Liver (tissue), 9 donors: ENCODE data around the gene TTC4. TPM values are rescaled to one million over a fixed set of nuclear protein-coding genes. Genes with fewer than 3 reads are reported as not detected.

Experiments
- DNase-seq: peaks from one replicate; pipeline ENCODE4 v3.0.0-alpha.2; 2017; ENCODE audit warnings: low spot score
- H3K27ac ChIP-seq, 2 donors: one replicate each; pipeline ENCODE4 v1.7.0; 2013; ENCODE audit warnings: inconsistent platforms in 2 of 2, low read length in 2 of 2, control low read depth in 1 of 2, low read depth in 1 of 2, mild to moderate bottlenecking in 1 of 2
- H3K27me3 ChIP-seq, 4 donors: one replicate each; pipeline versions ENCODE4 v1.6.1 to v1.7.0; 2013; ENCODE audit warnings: low read length in 3 of 4, inconsistent platforms in 1 of 4, mild to moderate bottlenecking in 1 of 4, moderate library complexity in 1 of 4; ENCODE audit not compliant: control insufficient read depth in 4 of 4, insufficient read depth in 4 of 4
- H3K36me3 ChIP-seq, 4 donors: one replicate each; pipeline versions ENCODE4 v1.6.1 to v1.7.0; 2013; ENCODE audit warnings: low read length in 3 of 4, mild to moderate bottlenecking in 3 of 4, low read depth in 1 of 4, moderate library complexity in 1 of 4; ENCODE audit not compliant: control insufficient read depth in 4 of 4, insufficient read depth in 3 of 4
- H3K4me1 ChIP-seq, 4 donors: one replicate each; pipeline versions ENCODE4 v1.6.1 to v1.7.0; 2013; ENCODE audit warnings: low read length in 3 of 4, mild to moderate bottlenecking in 3 of 4, moderate library complexity in 1 of 4; ENCODE audit not compliant: control insufficient read depth in 4 of 4, insufficient read depth in 4 of 4
- H3K4me3 ChIP-seq, 3 donors: one replicate each; pipeline versions ENCODE4 v1.6.1 to v1.7.0; 2013; ENCODE audit warnings: low read length in 3 of 3, control low read depth in 1 of 3, low read depth in 1 of 3, mild to moderate bottlenecking in 1 of 3
- H3K9ac ChIP-seq, 2 donors: one replicate each; pipeline ENCODE4 v1.7.0; 2013; ENCODE audit warnings: low read length in 2 of 2, mild to moderate bottlenecking in 2 of 2, moderate library complexity in 2 of 2, control low read depth in 1 of 2, low read depth in 1 of 2
- H3K9me3 ChIP-seq, 4 donors: one replicate each; pipeline versions ENCODE4 v1.6.1 to v1.7.0; 2013; ENCODE audit warnings: low read length in 3 of 4; ENCODE audit not compliant: control insufficient read depth in 4 of 4
- EGR1 ChIP-seq, 2 donors: IDR thresholded peaks; 2 replicates each; pipeline ENCODE4 v1.6.1; 2016 to 2018; ENCODE audit warnings: antibody characterized with exemption in 2 of 2, low read depth in 2 of 2
- FOXA1 ChIP-seq: IDR thresholded peaks from 2 replicates; pipeline ENCODE4 v1.6.1; 2016; ENCODE audit warnings: antibody characterized with exemption
- FOXA2 ChIP-seq: IDR thresholded peaks from 2 replicates; pipeline ENCODE4 v1.6.1; 2016; ENCODE audit warnings: antibody characterized with exemption
- GABPA ChIP-seq, 2 donors: IDR thresholded peaks in 1 of 2; conservative IDR thresholded peaks in 1 of 2; 2 replicates each; pipeline ENCODE4 v1.6.1; 2016; ENCODE audit warnings: antibody characterized with exemption in 2 of 2, mild to moderate bottlenecking in 1 of 2, moderate library complexity in 1 of 2
- HNF4A ChIP-seq, 2 donors: conservative IDR thresholded peaks; 2 replicates each; pipeline ENCODE4 v1.6.1; 2016; ENCODE audit warnings: antibody characterized with exemption in 2 of 2, mild to moderate bottlenecking in 2 of 2
- HNF4G ChIP-seq: IDR thresholded peaks from 2 replicates; pipeline ENCODE4 v1.6.1; 2016; ENCODE audit warnings: antibody characterized with exemption
- JUND ChIP-seq, 2 donors: IDR thresholded peaks; 2 replicates each; pipeline ENCODE4 v1.6.1; 2016; ENCODE audit warnings: antibody characterized with exemption in 2 of 2
- NR2F2 ChIP-seq: IDR thresholded peaks from 2 replicates; pipeline ENCODE4 v1.6.1; 2016; ENCODE audit warnings: antibody characterized with exemption
- RAD21 ChIP-seq, 2 donors: IDR thresholded peaks; 2 replicates each; pipeline ENCODE4 v1.6.1; 2016; ENCODE audit warnings: antibody characterized with exemption in 2 of 2, mild to moderate bottlenecking in 2 of 2
- RXRA ChIP-seq, 2 donors: IDR thresholded peaks; 2 replicates each; pipeline ENCODE4 v1.6.1; 2017 to 2018; ENCODE audit warnings: antibody characterized with exemption in 2 of 2, mild to moderate bottlenecking in 1 of 2
- SP1 ChIP-seq: IDR thresholded peaks from 2 replicates; pipeline ENCODE4 v1.6.1; 2018; ENCODE audit warnings: antibody characterized with exemption, mild to moderate bottlenecking
- TAF1 ChIP-seq: conservative IDR thresholded peaks from 2 replicates; pipeline ENCODE4 v1.6.1; 2016; ENCODE audit warnings: antibody characterized with exemption, mild to moderate bottlenecking
- YY1 ChIP-seq: IDR thresholded peaks from 2 replicates; pipeline ENCODE4 v1.6.1; 2016; ENCODE audit warnings: antibody characterized with exemption, mild to moderate bottlenecking
- WGBS: extraction: QIAGEN DNeasy Blood & Tissue Kit; methylation state at CpG from one replicate; pipeline ENCODE4 v1.1.7; 2013; 5-methylcytosine and 5-hydroxymethylcytosine counted together
- polyA plus RNA-seq, 2 donors: library from polyadenylated mRNA; stranded (reverse) in 1 of 2; unstranded in 1 of 2; fragments of 200-250 nt in 1 of 2; fragments of >200 nt in 1 of 2; fragmentation: Nextera tagmentation in 1 of 2; extraction: Ambion mirVana in 1 of 2; gene quantifications; one replicate each; pipeline versions ENCODE4 v1.2.1 to v1.2.3, GENCODE V29; 2013 to 2015
- total RNA-seq, 2 donors: library from RNA; depleted of rRNA; stranded (reverse); fragments of >200 nt; gene quantifications; one replicate each; pipeline ENCODE4 v1.2.3, GENCODE V29; 2014
- TF ChIP-seq, protein P1 (sequence below): IDR thresholded peaks from 2 replicates; pipeline ENCODE4 v1.6.1; 2016; ENCODE audit warnings: antibody characterized with exemption
- TF ChIP-seq, protein P2 (sequence below): IDR thresholded peaks from 2 replicates; pipeline ENCODE4 v1.6.1; 2016; ENCODE audit warnings: antibody characterized with exemption
- TF ChIP-seq, protein P3 (sequence below): IDR thresholded peaks from 2 replicates; pipeline ENCODE4 v1.6.1; 2016; ENCODE audit warnings: antibody characterized with exemption, mild to moderate bottlenecking
- TF ChIP-seq, protein P4 (sequence below): IDR thresholded peaks from 2 replicates; pipeline ENCODE4 v1.6.1; 2016; ENCODE audit warnings: antibody characterized with exemption
- TF ChIP-seq, protein P5 (sequence below): fragments of 150-350 bp; IDR thresholded peaks from 2 replicates; pipeline ENCODE4 v1.5.1; 2017; ENCODE audit warnings: improper control_type of control experiment, low read depth, low read length; ENCODE audit not compliant: missing input control
- donor health status: healthy.
- donor health status: healthy.
- donor health status: healthy.
- donor health status: healthy.
- donor health status: healthy.

The TTC4 gene
- total and polyA plus RNA-seq, 4 donors = 6.9 to 10.9 (median 8.1) TPM

DNA sequence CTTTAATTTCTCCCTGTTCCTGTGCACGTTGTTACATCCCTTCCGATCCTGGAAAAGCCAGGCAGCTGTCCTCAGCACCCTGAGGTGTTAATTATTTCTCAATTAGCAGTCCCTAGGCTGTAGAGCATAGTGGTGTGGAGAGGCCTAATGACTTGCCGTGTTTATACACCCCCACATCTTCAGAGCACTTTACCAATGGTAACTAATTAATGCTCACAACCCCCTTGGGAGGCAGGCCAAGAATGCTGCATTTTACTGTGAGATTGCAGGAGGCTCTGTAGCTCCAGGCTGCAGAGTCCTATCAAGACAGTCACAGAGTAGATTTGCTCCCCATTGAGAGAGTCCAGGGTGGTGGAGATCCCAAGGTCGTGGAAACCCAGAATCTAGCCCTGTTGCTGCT lies 51.1 kb downstream of the TTC4 start:
- WGBS = 55% methylated on average over 4 of the region's 4 CpGs
- Histone ChIP-seq H3K4me1 (peaks cover 0 to 15% (median 9%) of the 10 kb centered on the region in 4 donors), H3K9ac (no peak overlapping the region), H3K27me3 (no peaks in the 10 kb centered on the region), H3K36me3 (no peaks in the 10 kb centered on the region), H3K4me3 (no peak overlapping the region), H3K27ac (no peak overlapping the region), H3K9me3 (no peaks in the 10 kb centered on the region)
- no peak for TF ChIP-seq HNF4A (conservative IDR thresholded peaks at IDR 0.05)
- TF ChIP-seq EGR1 (IDR thresholded peaks at IDR 0.05; ENCODE audit: low read depth in 2 of 2) = no peak
- no peak for TF ChIP-seq SP1
- TF ChIP-seq GABPA (IDR thresholded peaks at IDR 0.05 in 1 of 2, conservative IDR thresholded peaks at IDR 0.05 in 1 of 2) = no peak
- TF ChIP-seq NR2F2 = no peak
- TF ChIP-seq, protein P1, sequence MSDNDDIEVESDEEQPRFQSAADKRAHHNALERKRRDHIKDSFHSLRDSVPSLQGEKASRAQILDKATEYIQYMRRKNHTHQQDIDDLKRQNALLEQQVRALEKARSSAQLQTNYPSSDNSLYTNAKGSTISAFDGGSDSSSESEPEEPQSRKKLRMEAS = no peak
- no peak for TF ChIP-seq YY1
- no peak for TF ChIP-seq FOXA1
- no peak for TF ChIP-seq RAD21 (IDR thresholded peaks at IDR 0.05)
- TF ChIP-seq JUND (IDR thresholded peaks at IDR 0.05) = no peak
- TF ChIP-seq, protein P2, sequence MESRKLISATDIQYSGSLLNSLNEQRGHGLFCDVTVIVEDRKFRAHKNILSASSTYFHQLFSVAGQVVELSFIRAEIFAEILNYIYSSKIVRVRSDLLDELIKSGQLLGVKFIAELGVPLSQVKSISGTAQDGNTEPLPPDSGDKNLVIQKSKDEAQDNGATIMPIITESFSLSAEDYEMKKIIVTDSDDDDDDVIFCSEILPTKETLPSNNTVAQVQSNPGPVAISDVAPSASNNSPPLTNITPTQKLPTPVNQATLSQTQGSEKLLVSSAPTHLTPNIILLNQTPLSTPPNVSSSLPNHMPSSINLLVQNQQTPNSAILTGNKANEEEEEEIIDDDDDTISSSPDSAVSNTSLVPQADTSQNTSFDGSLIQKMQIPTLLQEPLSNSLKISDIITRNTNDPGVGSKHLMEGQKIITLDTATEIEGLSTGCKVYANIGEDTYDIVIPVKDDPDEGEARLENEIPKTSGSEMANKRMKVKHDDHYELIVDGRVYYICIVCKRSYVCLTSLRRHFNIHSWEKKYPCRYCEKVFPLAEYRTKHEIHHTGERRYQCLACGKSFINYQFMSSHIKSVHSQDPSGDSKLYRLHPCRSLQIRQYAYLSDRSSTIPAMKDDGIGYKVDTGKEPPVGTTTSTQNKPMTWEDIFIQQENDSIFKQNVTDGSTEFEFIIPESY = no peak
- no peak for TF ChIP-seq FOXA2
- TF ChIP-seq, protein P3, sequence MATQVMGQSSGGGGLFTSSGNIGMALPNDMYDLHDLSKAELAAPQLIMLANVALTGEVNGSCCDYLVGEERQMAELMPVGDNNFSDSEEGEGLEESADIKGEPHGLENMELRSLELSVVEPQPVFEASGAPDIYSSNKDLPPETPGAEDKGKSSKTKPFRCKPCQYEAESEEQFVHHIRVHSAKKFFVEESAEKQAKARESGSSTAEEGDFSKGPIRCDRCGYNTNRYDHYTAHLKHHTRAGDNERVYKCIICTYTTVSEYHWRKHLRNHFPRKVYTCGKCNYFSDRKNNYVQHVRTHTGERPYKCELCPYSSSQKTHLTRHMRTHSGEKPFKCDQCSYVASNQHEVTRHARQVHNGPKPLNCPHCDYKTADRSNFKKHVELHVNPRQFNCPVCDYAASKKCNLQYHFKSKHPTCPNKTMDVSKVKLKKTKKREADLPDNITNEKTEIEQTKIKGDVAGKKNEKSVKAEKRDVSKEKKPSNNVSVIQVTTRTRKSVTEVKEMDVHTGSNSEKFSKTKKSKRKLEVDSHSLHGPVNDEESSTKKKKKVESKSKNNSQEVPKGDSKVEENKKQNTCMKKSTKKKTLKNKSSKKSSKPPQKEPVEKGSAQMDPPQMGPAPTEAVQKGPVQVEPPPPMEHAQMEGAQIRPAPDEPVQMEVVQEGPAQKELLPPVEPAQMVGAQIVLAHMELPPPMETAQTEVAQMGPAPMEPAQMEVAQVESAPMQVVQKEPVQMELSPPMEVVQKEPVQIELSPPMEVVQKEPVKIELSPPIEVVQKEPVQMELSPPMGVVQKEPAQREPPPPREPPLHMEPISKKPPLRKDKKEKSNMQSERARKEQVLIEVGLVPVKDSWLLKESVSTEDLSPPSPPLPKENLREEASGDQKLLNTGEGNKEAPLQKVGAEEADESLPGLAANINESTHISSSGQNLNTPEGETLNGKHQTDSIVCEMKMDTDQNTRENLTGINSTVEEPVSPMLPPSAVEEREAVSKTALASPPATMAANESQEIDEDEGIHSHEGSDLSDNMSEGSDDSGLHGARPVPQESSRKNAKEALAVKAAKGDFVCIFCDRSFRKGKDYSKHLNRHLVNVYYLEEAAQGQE = no peak
- no peak for TF ChIP-seq HNF4G
- no peak for TF ChIP-seq RXRA (IDR thresholded peaks at IDR 0.05)
- TF ChIP-seq, protein P4, sequence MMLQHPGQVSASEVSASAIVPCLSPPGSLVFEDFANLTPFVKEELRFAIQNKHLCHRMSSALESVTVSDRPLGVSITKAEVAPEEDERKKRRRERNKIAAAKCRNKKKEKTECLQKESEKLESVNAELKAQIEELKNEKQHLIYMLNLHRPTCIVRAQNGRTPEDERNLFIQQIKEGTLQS = no peak
- TF ChIP-seq, protein P5, sequence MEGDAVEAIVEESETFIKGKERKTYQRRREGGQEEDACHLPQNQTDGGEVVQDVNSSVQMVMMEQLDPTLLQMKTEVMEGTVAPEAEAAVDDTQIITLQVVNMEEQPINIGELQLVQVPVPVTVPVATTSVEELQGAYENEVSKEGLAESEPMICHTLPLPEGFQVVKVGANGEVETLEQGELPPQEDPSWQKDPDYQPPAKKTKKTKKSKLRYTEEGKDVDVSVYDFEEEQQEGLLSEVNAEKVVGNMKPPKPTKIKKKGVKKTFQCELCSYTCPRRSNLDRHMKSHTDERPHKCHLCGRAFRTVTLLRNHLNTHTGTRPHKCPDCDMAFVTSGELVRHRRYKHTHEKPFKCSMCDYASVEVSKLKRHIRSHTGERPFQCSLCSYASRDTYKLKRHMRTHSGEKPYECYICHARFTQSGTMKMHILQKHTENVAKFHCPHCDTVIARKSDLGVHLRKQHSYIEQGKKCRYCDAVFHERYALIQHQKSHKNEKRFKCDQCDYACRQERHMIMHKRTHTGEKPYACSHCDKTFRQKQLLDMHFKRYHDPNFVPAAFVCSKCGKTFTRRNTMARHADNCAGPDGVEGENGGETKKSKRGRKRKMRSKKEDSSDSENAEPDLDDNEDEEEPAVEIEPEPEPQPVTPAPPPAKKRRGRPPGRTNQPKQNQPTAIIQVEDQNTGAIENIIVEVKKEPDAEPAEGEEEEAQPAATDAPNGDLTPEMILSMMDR = no peak
- no peak for TF ChIP-seq TAF1
- DNase-seq = no peak
